Measurements from ENCODE around the gene REX1BD. TPM values are rescaled to one million over a fixed set of nuclear protein-coding genes. Genes with fewer than 3 reads are reported as not detected.

REX1BD gene
- total RNA-seq, 1 experiment from 2014 or later = 72.3 TPM

DNA sequence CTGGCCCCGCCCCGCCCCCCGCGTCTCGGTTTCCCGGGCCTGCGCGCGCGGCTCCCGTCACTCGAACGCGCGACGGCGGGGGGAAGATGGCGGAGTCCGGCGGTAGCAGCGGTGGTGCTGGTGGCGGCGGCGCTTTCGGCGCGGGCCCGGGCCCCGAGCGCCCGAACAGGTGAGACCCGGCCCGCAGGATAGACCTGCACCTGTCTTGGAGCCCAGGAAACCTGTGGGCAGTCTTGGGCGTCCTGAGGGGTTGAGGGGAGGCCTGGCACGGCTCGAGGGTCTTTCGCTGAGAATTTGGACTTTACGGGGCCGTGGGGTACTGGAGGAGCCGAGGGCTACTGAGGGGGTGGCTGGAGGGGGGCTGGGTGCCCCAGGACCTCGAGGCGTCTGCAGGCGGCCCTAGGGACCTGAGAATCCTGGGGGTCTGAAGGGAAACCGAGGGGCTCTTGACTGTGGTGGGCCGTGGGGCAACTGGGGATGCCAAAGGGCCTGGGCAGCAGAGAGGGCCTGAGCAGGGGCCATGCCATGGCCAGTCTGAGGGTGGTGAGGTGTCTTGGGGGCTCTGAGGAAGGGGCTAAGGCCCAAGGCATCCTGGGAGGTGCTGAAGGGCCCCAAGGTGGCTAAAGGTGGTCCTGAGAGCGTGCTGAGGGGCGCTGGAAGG lies 48.5 kb downstream of the REX1BD start, which contains the start of gene KLHL26:
TSS of gene KLHL26 (plus strand) at position 60 of the 661 bp plus-strand sequence. CDS start at position 87, 27 bp downstream.
- H3K27ac ChIP-seq (ENCODE audit: insufficient read length, low read depth, low read length) = no peak within 1 kb of the TSS
- no peak within 1 kb of the TSS for H4K5ac ChIP-seq (ENCODE audit: insufficient read length, low read depth, low read length)
- no peak within 1 kb of the TSS for H2BK5ac ChIP-seq (ENCODE audit: insufficient read length, low read length)
- no peak within 1 kb of the TSS for H3T11ph ChIP-seq (ENCODE audit: low read length)
- no peak within 1 kb of the TSS for H2AFZ ChIP-seq (ENCODE audit: low read length)
- no peaks in the 10 kb centered on the region for H4K20me1 ChIP-seq (ENCODE audit: control insufficient read depth, insufficient read depth, insufficient read length)
- H2BK20ac ChIP-seq (ENCODE audit: low read depth, low read length, poor library complexity, severe bottlenecking) = no peak within 1 kb of the TSS
- peaks cover 9 to 18% of the 10 kb centered on the region in 2 experiments for H3K4me1 Mint-ChIP-seq
- peak within 1 kb of the TSS; percentile 85 for H3K4me2 ChIP-seq (ENCODE audit: insufficient read depth, insufficient read length, low read length)
- H3K9me3 Mint-ChIP-seq = no peaks in the 10 kb centered on the region
- no peak within 1 kb of the TSS for H2BK12ac ChIP-seq (ENCODE audit: insufficient read length, low read depth, low read length)
- no peak within 1 kb of the TSS for H3K56ac ChIP-seq (ENCODE audit: insufficient read length, low read depth, low read length)
- H2BK120ac ChIP-seq (ENCODE audit: low read depth, low read length, poor library complexity, severe bottlenecking) = no peak within 1 kb of the TSS
- no peak within 1 kb of the TSS for H3K23ac ChIP-seq (ENCODE audit: insufficient read length, low read depth, low read length)
- DNase-seq = no peak
- peak within 1 kb of the TSS; percentile 88 to 99 (median 96); a peak in 6 of 7 replicates for H3K27ac Mint-ChIP-seq
- H3K14ac ChIP-seq (ENCODE audit: insufficient read depth, low read length) = peak within 1 kb of the TSS; percentile 84
- H3K18ac ChIP-seq (ENCODE audit: insufficient read length, low read depth, low read length) = peak within 1 kb of the TSS; percentile 89
- no peak within 1 kb of the TSS for H4K91ac ChIP-seq (ENCODE audit: insufficient read length, low read depth, low read length)
- no peaks in the 10 kb centered on the region; the same call in 1 of the 2 replicates for H3K79me2 ChIP-seq (ENCODE audit: insufficient read depth, low read length)
- H2BK15ac ChIP-seq (ENCODE audit: low read depth, low read length) = no peak within 1 kb of the TSS
- H3K9me3 ChIP-seq (ENCODE audit: control insufficient read depth, low read depth, low read length) = no peaks in the 10 kb centered on the region
- H3K4ac ChIP-seq (ENCODE audit: low read depth, low read length) = no peak within 1 kb of the TSS
- H3K4me3 Mint-ChIP-seq = peak within 1 kb of the TSS; percentile 78 to 86
- H4K8ac ChIP-seq (replicated peaks; ENCODE audit: insufficient read length, low read depth, low read length) = no peak within 1 kb of the TSS
- TF ChIP-seq, protein P1, sequence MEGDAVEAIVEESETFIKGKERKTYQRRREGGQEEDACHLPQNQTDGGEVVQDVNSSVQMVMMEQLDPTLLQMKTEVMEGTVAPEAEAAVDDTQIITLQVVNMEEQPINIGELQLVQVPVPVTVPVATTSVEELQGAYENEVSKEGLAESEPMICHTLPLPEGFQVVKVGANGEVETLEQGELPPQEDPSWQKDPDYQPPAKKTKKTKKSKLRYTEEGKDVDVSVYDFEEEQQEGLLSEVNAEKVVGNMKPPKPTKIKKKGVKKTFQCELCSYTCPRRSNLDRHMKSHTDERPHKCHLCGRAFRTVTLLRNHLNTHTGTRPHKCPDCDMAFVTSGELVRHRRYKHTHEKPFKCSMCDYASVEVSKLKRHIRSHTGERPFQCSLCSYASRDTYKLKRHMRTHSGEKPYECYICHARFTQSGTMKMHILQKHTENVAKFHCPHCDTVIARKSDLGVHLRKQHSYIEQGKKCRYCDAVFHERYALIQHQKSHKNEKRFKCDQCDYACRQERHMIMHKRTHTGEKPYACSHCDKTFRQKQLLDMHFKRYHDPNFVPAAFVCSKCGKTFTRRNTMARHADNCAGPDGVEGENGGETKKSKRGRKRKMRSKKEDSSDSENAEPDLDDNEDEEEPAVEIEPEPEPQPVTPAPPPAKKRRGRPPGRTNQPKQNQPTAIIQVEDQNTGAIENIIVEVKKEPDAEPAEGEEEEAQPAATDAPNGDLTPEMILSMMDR (conservative IDR thresholded peaks at IDR 0.05) = no peak
- H3K23me2 ChIP-seq (ENCODE audit: insufficient read length, low read depth, low read length, poor library complexity, severe bottlenecking) = peaks cover 9% of the 10 kb centered on the region
- H3K79me1 ChIP-seq (ENCODE audit: insufficient read depth, low read depth, low read length, poor library complexity, severe bottlenecking) = peaks cover 3% of the 10 kb centered on the region
- H3K9ac ChIP-seq (ENCODE audit: extremely low read depth, insufficient read length, low read length) = peak within 1 kb of the TSS; percentile 76
- H3K4me1 ChIP-seq (ENCODE audit: insufficient read depth, low read length) = peaks cover 3% of the 10 kb centered on the region; the same call in 1 of the 2 replicates
- H2AK5ac ChIP-seq (ENCODE audit: insufficient read length, low read length) = no peak within 1 kb of the TSS
- WGBS (ENCODE audit: extremely low coverage, insufficient read length, low lambda C conversion rate) = no CpG with 5 or more reads among the region's 47 CpGs
- H3K27me3 Mint-ChIP-seq (ENCODE audit: low read depth) = peaks cover 31% of the 10 kb centered on the region
- H3K36me3 Mint-ChIP-seq (ENCODE audit: insufficient read depth in 1 of 3, low read depth in 3 of 3) = peaks cover 0 to 3% (median 0%) of the 10 kb centered on the region in 3 experiments; a peak in 1 of 7 replicates
- H3K27me3 ChIP-seq (ENCODE audit: insufficient read depth, low read length) = no peaks in the 10 kb centered on the region

Measured in H9 (cell line).